Smooth muscle cell of the brain vasculature (primary cell): ENCODE results near the gene IL20RB.
"Not testable (repeated sequence)": the region's sequence is repeated elsewhere in the genome, so short reads cannot be mapped to it uniquely, and the experiment has no call there.

ENCODE experiments used
- DNase-seq: peaks from one replicate; pipeline ENCODE4 v3.0.0-alpha.2; 2012; ENCODE audit warnings: low read depth, low spot score

The IL20RB gene

GRCh38 chr3:136946978-136947377 lies 10.8 kb upstream of the IL20RB start:
- no peak for DNase-seq

GRCh38 chr3:136947477-136947876 lies 10.3 kb upstream of the IL20RB start:
- DNase-seq = no peak

- DNase-seq = no peak
Measured at GRCh38 chr3:136949146-136949545, 8.6 kb upstream of the IL20RB start.

GRCh38 chr3:136949708-136950107 lies 8.1 kb upstream of the IL20RB start:
- no peak for DNase-seq

GRCh38 chr3:136950623-136951022 lies 7.2 kb upstream of the IL20RB start:
- no peak for DNase-seq

- DNase-seq = no peak
Measured at GRCh38 chr3:136952292-136952691, 5.5 kb upstream of the IL20RB start.

- DNase-seq = no peak
Measured at GRCh38 chr3:136954251-136954650, 3.5 kb upstream of the IL20RB start.

GRCh38 chr3:136954980-136955780 lies 2.6 kb upstream of the IL20RB start:
- DNase-seq = no peak

GRCh38 chr3:136955813-136956212 lies 2.0 kb upstream of the IL20RB start:
- peak; percentile 23 for DNase-seq

- DNase-seq = no peak
Measured at GRCh38 chr3:136956971-136957370, 812 bp upstream of the IL20RB start.

GRCh38 chr3:136958939-136959338 lies 1.2 kb downstream of the IL20RB start:
- no peak for DNase-seq

- no peak for DNase-seq
Measured at GRCh38 chr3:136959599-136959998, 1.8 kb downstream of the IL20RB start.

- DNase-seq = no peak
Measured at GRCh38 chr3:136960838-136961836, 3.4 kb downstream of the IL20RB start.

GRCh38 chr3:136962927-136963326 lies 5.1 kb downstream of the IL20RB start:
- DNase-seq = no peak

- not testable (repeated sequence) for DNase-seq
Measured at GRCh38 chr3:136969539-136969938, 11.8 kb downstream of the IL20RB start.

- DNase-seq = no peak
Measured at GRCh38 chr3:136973352-136973751, 15.6 kb downstream of the IL20RB start.

- no peak for DNase-seq
Measured at GRCh38 chr3:136974670-136975069, 16.9 kb downstream of the IL20RB start.

GRCh38 chr3:136979204-136979603 lies 21.4 kb downstream of the IL20RB start:
- DNase-seq = no peak

- DNase-seq = no peak
Measured at GRCh38 chr3:136979684-136980083, 21.9 kb downstream of the IL20RB start.

- DNase-seq = no peak
Measured at GRCh38 chr3:136982033-136982432, 24.2 kb downstream of the IL20RB start.

- DNase-seq = no peak
Measured at GRCh38 chr3:136982520-136983138, 24.8 kb downstream of the IL20RB start.

GRCh38 chr3:136984837-136985236 lies 27.1 kb downstream of the IL20RB start:
- no peak for DNase-seq
